Measurements from ENCODE around the gene DEPDC1. TPM values are rescaled to one million over a fixed set of nuclear protein-coding genes. Genes with fewer than 3 reads are reported as not detected.

Gene DEPDC1
- total RNA-seq, 1 donor from 2014 or later, result 30.3 TPM

GRCh38 chr1:68448365-68448764 is 48.5 kb downstream of the DEPDC1 start:
- Mint-ChIP-seq H3K27me3 (ENCODE audit: low read depth) (peaks cover under 1% of the 10 kb centered on the region), H3K4me1 (no peaks in the 10 kb centered on the region), H3K4me3 (no peak overlapping the region), H3K27ac (ENCODE audit: unreplicated experiment) (no peak overlapping the region), H3K36me3 (ENCODE audit: low read depth) (no peaks in the 10 kb centered on the region), H3K9me3 (no peaks in the 10 kb centered on the region)
- no peak for DNase-seq (ENCODE audit: low read depth, low spot score)
- no peak for TF ChIP-seq CTCF (conservative IDR thresholded peaks at IDR 0.05)

- H3K36me3 Mint-ChIP-seq (ENCODE audit: low read depth), result no peaks in the 10 kb centered on the region
- H3K9me3 Mint-ChIP-seq, result no peaks in the 10 kb centered on the region
- no peak for TF ChIP-seq CTCF (conservative IDR thresholded peaks at IDR 0.05)
- no peak overlapping the region for H3K27ac Mint-ChIP-seq (ENCODE audit: unreplicated experiment)
- no peak overlapping the region for H3K4me3 Mint-ChIP-seq
- no peaks in the 10 kb centered on the region for H3K4me1 Mint-ChIP-seq
- DNase-seq (ENCODE audit: low read depth, low spot score), result no peak
- peaks cover 2% of the 10 kb centered on the region for H3K27me3 Mint-ChIP-seq (ENCODE audit: low read depth)
Measured at GRCh38 chr1:68445709-68446108, 51.2 kb downstream of the DEPDC1 start.

GRCh38 chr1:68442822-68443556 is 53.9 kb downstream of the DEPDC1 start:
- no peaks in the 10 kb centered on the region for H3K36me3 Mint-ChIP-seq (ENCODE audit: low read depth)

GRCh38 chr1:68442006-68442405 is 54.9 kb downstream of the DEPDC1 start:
- H3K9me3 Mint-ChIP-seq, result no peaks in the 10 kb centered on the region
- DNase-seq (ENCODE audit: low read depth, low spot score), result no peak
- no peak overlapping the region for H3K4me3 Mint-ChIP-seq
- H3K36me3 Mint-ChIP-seq (ENCODE audit: low read depth), result no peaks in the 10 kb centered on the region
- no peak overlapping the region for H3K27ac Mint-ChIP-seq (ENCODE audit: unreplicated experiment)
- peaks cover 7% of the 10 kb centered on the region for H3K27me3 Mint-ChIP-seq (ENCODE audit: low read depth)
- TF ChIP-seq CTCF (conservative IDR thresholded peaks at IDR 0.05), result no peak
- peaks cover 7% of the 10 kb centered on the region for H3K4me1 Mint-ChIP-seq

More at GRCh38 chr1:68442822-68443556, 53.9 kb downstream of the DEPDC1 start:
- peak; percentile 36 for DNase-seq (ENCODE audit: low read depth, low spot score)
- peak; percentile 74 for TF ChIP-seq CTCF (conservative IDR thresholded peaks at IDR 0.05)
- Mint-ChIP-seq H3K9me3 (no peaks in the 10 kb centered on the region), H3K27me3 (ENCODE audit: low read depth) (peaks cover 7% of the 10 kb centered on the region), H3K4me1 (peaks cover 7% of the 10 kb centered on the region), H3K27ac (ENCODE audit: unreplicated experiment) (no peak overlapping the region), H3K4me3 (no peak overlapping the region)

- no peak overlapping the region for H3K27ac Mint-ChIP-seq (ENCODE audit: unreplicated experiment)
- TF ChIP-seq CTCF (conservative IDR thresholded peaks at IDR 0.05), result no peak
- no peak for DNase-seq (ENCODE audit: low read depth, low spot score)
- H3K4me3 Mint-ChIP-seq, result no peak overlapping the region
- peaks cover 7% of the 10 kb centered on the region for H3K4me1 Mint-ChIP-seq
- H3K36me3 Mint-ChIP-seq (ENCODE audit: low read depth), result no peaks in the 10 kb centered on the region
- H3K9me3 Mint-ChIP-seq, result no peaks in the 10 kb centered on the region
- peaks cover 6% of the 10 kb centered on the region for H3K27me3 Mint-ChIP-seq (ENCODE audit: low read depth)
Measured at GRCh38 chr1:68438310-68438709, 58.6 kb downstream of the DEPDC1 start.

All from neural crest cell (in vitro differentiated cells).